GM21723 (cell line): ENCODE data around the gene CDX2.
"Not testable (repeated sequence)": the region's sequence is repeated elsewhere in the genome, so short reads cannot be mapped to it uniquely, and the experiment has no call there.

Source experiments
- ATAC-seq: cut with Tn5 transposase; IDR thresholded peaks from one replicate; pipeline ENCODE4 v1.9.1; 2021; ENCODE audit warnings: mild to moderate bottlenecking, moderate library complexity; ENCODE audit not compliant: unreplicated experiment

CDX2 gene

GRCh38 chr13:27969082-27969865 lies at the start of gene CDX2:
TSS of gene CDX2 (minus strand) at chr13:27969315. CDS start at chr13:27969006, 309 bp downstream.
- ATAC-seq = no peak

- ATAC-seq = no peak
These were observed 45.2 kb upstream of the CDX2 start for GRCh38 chr13:28014301-28014700.

GRCh38 chr13:28013482-28013881 lies 44.4 kb upstream of the CDX2 start:
- no peak for ATAC-seq

GRCh38 chr13:28012896-28013295 lies 43.8 kb upstream of the CDX2 start:
- ATAC-seq = peak; percentile 88

GRCh38 chr13:28012383-28012782 lies 43.3 kb upstream of the CDX2 start:
- ATAC-seq = no peak

- ATAC-seq = no peak
These were observed 40.9 kb upstream of the CDX2 start for GRCh38 chr13:28010046-28010445.

GRCh38 chr13:28005016-28005415 lies 35.9 kb upstream of the CDX2 start:
- ATAC-seq = not testable (repeated sequence)

GRCh38 chr13:28002886-28003698 lies 34.0 kb upstream of the CDX2 start:
- no peak for ATAC-seq

- ATAC-seq = no peak
These were observed 32.8 kb upstream of the CDX2 start for GRCh38 chr13:28001837-28002473.

- ATAC-seq = no peak
These were observed 31.9 kb upstream of the CDX2 start for GRCh38 chr13:28001049-28001448.

GRCh38 chr13:28000567-28000966 lies 31.5 kb upstream of the CDX2 start:
- ATAC-seq = no peak

GRCh38 chr13:27997904-27998522 lies 28.9 kb upstream of the CDX2 start:
- no peak for ATAC-seq

- ATAC-seq = no peak
These were observed 22.8 kb upstream of the CDX2 start for GRCh38 chr13:27991881-27992280.

- ATAC-seq = no peak
These were observed 19.4 kb upstream of the CDX2 start, which contains the start of gene URAD for GRCh38 chr13:27988520-27988919. TSS of gene URAD (minus strand) at chr13:27988693. CDS start at chr13:27988637, 56 bp downstream.

- ATAC-seq = no peak
These were observed 16.5 kb upstream of the CDX2 start for GRCh38 chr13:27985600-27985999.

- no peak for ATAC-seq
These were observed 13.2 kb upstream of the CDX2 start for GRCh38 chr13:27982361-27982760.

GRCh38 chr13:27981006-27981708 lies 12.0 kb upstream of the CDX2 start:
- ATAC-seq = no peak

GRCh38 chr13:27980280-27980998 lies 11.3 kb upstream of the CDX2 start:
- ATAC-seq = no peak

GRCh38 chr13:27979765-27980279 lies 10.7 kb upstream of the CDX2 start:
- no peak for ATAC-seq
